A549 (cell line): ENCODE data around the gene ARHGAP4. TPM values are rescaled to one million over a fixed set of nuclear protein-coding genes. Genes with fewer than 3 reads are reported as not detected.

Experiments
- ATAC-seq, 2 experiments: fragments of 200-7000 bp in 1 of 2; fragments of >200 bp in 1 of 2; cut with Nextera tagmentation in 1 of 2; cut with Tn5 transposase in 1 of 2; 3 replicates each; pipeline versions ENCODE4 v1.8.0 to v1.9.1; 2018 to 2020; ENCODE audit warnings: mild to moderate bottlenecking in 1 of 2, moderate library complexity in 1 of 2
- CTCF ChIA-PET: fragments of 300-600 bp; sonication (Branson Sonifier 250); formaldehyde crosslinking; extraction: SDS; loops from one replicate; lab custom pipeline; 2021; ENCODE audit warnings: antibody characterized with exemption, inconsistent platforms; lab: Yijun Ruan, JAX
- POLR2A ChIA-PET: fragments of 350-600 bp; formaldehyde crosslinking; extraction: SDS; loops from one replicate; lab custom pipeline; 2021; ENCODE audit warnings: antibody characterized with exemption, inconsistent platforms; lab: Yijun Ruan, JAX
- DNase-seq, 2 experiments: peaks; one replicate each; pipeline versions ENCODE4 v3.0.0 to v3.0.0-alpha.2; 2011 to 2016; ENCODE audit warnings: low read depth in 1 of 2, low spot score in 1 of 2
- FAIRE-seq: peaks from 2 replicates; lab custom pipeline; 2011; peaks lifted over from hg19 to GRCh38; lab: Jason Lieb, UNC
- H3K27ac ChIP-seq, 2 experiments: fragments of >200 bp; sonication (Bioruptor Twin); formaldehyde crosslinking; 3 replicates each; pipeline ENCODE4 v1.5.1; 2016 to 2017
- H3K4me1 ChIP-seq: fragments of >200 bp; sonication (Bioruptor Twin); formaldehyde crosslinking; 3 replicates; pipeline ENCODE4 v1.6.1; 2016
- H3K4me2 ChIP-seq: fragments of >200 bp; sonication (Bioruptor Twin); formaldehyde crosslinking; 3 replicates; pipeline ENCODE4 v1.6.1; 2016
- H3K4me3 ChIP-seq: fragments of >200 bp; sonication (Bioruptor Twin); formaldehyde crosslinking; 3 replicates; pipeline ENCODE4 v1.5.1; 2016
- H3K9me3 ChIP-seq: fragments of >200 bp; sonication (Bioruptor Twin); formaldehyde crosslinking; 3 replicates; pipeline ENCODE4 v1.6.1; 2016
- BCL3 ChIP-seq: fragments of >200 bp; sonication (Bioruptor Twin); formaldehyde crosslinking; IDR thresholded peaks from 3 replicates; pipeline ENCODE4 v1.6.1; 2016
- BHLHE40 ChIP-seq: IDR thresholded peaks from 2 replicates; pipeline ENCODE4 v1.6.1; 2012; ENCODE audit warnings: low read depth, low read length, inconsistent platforms
- CBX2 ChIP-seq: fragments of 200-600 bp; sonication (generic); IDR thresholded peaks from 2 replicates; pipeline ENCODE4 v1.6.1; 2016; ENCODE audit warnings: low read depth, mild to moderate bottlenecking, borderline replicate concordance
- CHD4 ChIP-seq: fragments of 200-600 bp; sonication (generic); IDR thresholded peaks from 2 replicates; pipeline ENCODE4 v1.6.1; 2016; ENCODE audit warnings: antibody characterized with exemption, mild to moderate bottlenecking, borderline replicate concordance
- EHF ChIP-seq: fragments of 250-450 bp; sonication (Bioruptor Pico); IDR thresholded peaks from 2 replicates; pipeline ENCODE4 v1.5.0; 2020; ENCODE audit warnings: mild to moderate bottlenecking
- ELK1 ChIP-seq: fragments of 150-350 bp; IDR thresholded peaks from 2 replicates; pipeline ENCODE4 v1.6.1; 2014; ENCODE audit warnings: low read depth, mild to moderate bottlenecking, low read length
- EP300 ChIP-seq, 2 experiments: fragments of >200 bp; sonication (Bioruptor Twin); formaldehyde crosslinking; IDR thresholded peaks; 2 replicates in 1 of 2; 3 replicates in 1 of 2; pipeline ENCODE4 v1.6.1; 2016 to 2017
- FOSB ChIP-seq: fragments of 250-450 bp; sonication (Bioruptor Pico); IDR thresholded peaks from 2 replicates; pipeline ENCODE4 v1.5.0; 2020; ENCODE audit warnings: mild to moderate bottlenecking, moderate library complexity
- HES2 ChIP-seq: fragments of >200 bp; sonication (Bioruptor Twin); formaldehyde crosslinking; IDR thresholded peaks from 2 replicates; pipeline ENCODE4 v1.6.1; 2016
- HEYL ChIP-seq: fragments of 250-450 bp; sonication (Bioruptor Pico); IDR thresholded peaks from 2 replicates; pipeline ENCODE4 v1.8.0; 2021; ENCODE audit warnings: mild to moderate bottlenecking, moderate library complexity
- HOXB13 ChIP-seq: fragments of 250-450 bp; sonication (Bioruptor Pico); IDR thresholded peaks from 2 replicates; pipeline ENCODE4 v1.5.0; 2020; ENCODE audit warnings: low read depth, mild to moderate bottlenecking, moderate library complexity
- HOXB5 ChIP-seq: fragments of 250-450 bp; sonication (Bioruptor Pico); IDR thresholded peaks from 2 replicates; pipeline ENCODE4 v1.5.0; 2020; ENCODE audit warnings: mild to moderate bottlenecking, moderate library complexity
- KDM5A ChIP-seq: fragments of 200-600 bp; sonication (generic); IDR thresholded peaks from 2 replicates; pipeline ENCODE4 v1.6.1; 2016; ENCODE audit warnings: antibody characterized with exemption, mild to moderate bottlenecking
- MAFK ChIP-seq: fragments of 450-650 bp; IDR thresholded peaks from 2 replicates; pipeline ENCODE4 v1.6.1; 2014; ENCODE audit not compliant: partially characterized antibody
- MYC ChIP-seq: IDR thresholded peaks from 2 replicates; pipeline ENCODE4 v1.6.1; 2012; ENCODE audit warnings: mild to moderate bottlenecking, inconsistent platforms, low read length, improper control_type of control experiment, borderline replicate concordance
- NR3C1 ChIP-seq: fragments of >200 bp; sonication (Bioruptor Twin); formaldehyde crosslinking; IDR thresholded peaks from 3 replicates; pipeline ENCODE4 v1.6.1; 2017
- PBX3 ChIP-seq: IDR thresholded peaks from 2 replicates; pipeline ENCODE4 v1.6.1; 2012
- PHF8 ChIP-seq: fragments of 200-600 bp; sonication (generic); IDR thresholded peaks from 2 replicates; pipeline ENCODE4 v1.6.1; 2016; ENCODE audit warnings: low read depth, mild to moderate bottlenecking, antibody characterized with exemption, moderate library complexity, borderline replicate concordance
- POLR2A ChIP-seq: IDR thresholded peaks from 2 replicates; pipeline ENCODE4 v1.6.1; 2012; ENCODE audit warnings: mild to moderate bottlenecking, low read length
- POLR2AphosphoS2 ChIP-seq: conservative IDR thresholded peaks from 2 replicates; pipeline ENCODE4 v1.6.1; 2012; ENCODE audit warnings: low read length, improper control_type of control experiment, inconsistent platforms
- RAD21 ChIP-seq, 2 experiments: fragments of >200 bp in 1 of 2; sonication (Bioruptor Twin) in 1 of 2; formaldehyde crosslinking in 1 of 2; IDR thresholded peaks in 1 of 2; conservative IDR thresholded peaks in 1 of 2; 2 replicates in 1 of 2; 3 replicates in 1 of 2; pipeline ENCODE4 v1.6.1; 2012 to 2018; ENCODE audit warnings: inconsistent platforms in 1 of 2
- RNF2 ChIP-seq: fragments of 200-600 bp; sonication (generic); IDR thresholded peaks from 2 replicates; pipeline ENCODE4 v1.6.1; 2016; ENCODE audit warnings: low read depth, mild to moderate bottlenecking, antibody characterized with exemption, moderate library complexity, borderline replicate concordance
- SMC3 ChIP-seq: fragments of >200 bp; sonication (Bioruptor Twin); formaldehyde crosslinking; IDR thresholded peaks from 3 replicates; pipeline ENCODE4 v1.6.1; 2018; ENCODE audit warnings: inconsistent platforms
- WGBS: methylation state at CpG from one replicate; pipeline ENCODE4 v1.1.6; 2017; ENCODE audit errors: missing lambda C conversion rate; 5-methylcytosine and 5-hydroxymethylcytosine counted together
- polyA plus RNA-seq, 4 experiments: library from polyadenylated mRNA; depleted of rRNA in 3 of 4; stranded (reverse); fragments of >200 nt; fragmentation: RNase III in 1 of 4; extraction: RNeasy Plus Mini Kit Qiagen cat#74134 plus additional on column Dnase treatment in 1 of 4; gene quantifications; 2 replicates in 3 of 4; 3 replicates in 1 of 4; pipeline ENCODE4 v1.2.3, GENCODE V29; 2011 to 2017

Gene ARHGAP4
- polyA plus RNA-seq, 2 of the 4 experiments (the other 2 are of a cell fraction): 0.78 to 0.98 TPM

- Histone ChIP-seq H3K4me1 (peaks cover 1% of the 10 kb centered on the region), H3K27ac (no peak overlapping the region), H3K4me2 (no peak overlapping the region), H3K9me3 (no peaks in the 10 kb centered on the region), H3K4me3 (no peak overlapping the region)
- ChIA-PET CTCF (interaction anchor here (0.8 to 25.1 kb wide), 9 partner anchors 7 to 382 kb away, joined by 3 to 363 read pairs (median 4); partner anchors contain the start of genes NAA10 and RENBP), POLR2A (no interaction called here)
- 80% methylated on average over 10 of the region's 40 CpGs for WGBS
- ATAC-seq: no peak
- no peak for DNase-seq
- no peak for FAIRE-seq
- TF ChIP-seq PBX3 (no peak), RNF2 (no peak), CHD4 (no peak), CBX2 (no peak), MAFK (no peak), HEYL (CRISPR knock-in tag) (no peak), HOXB5 (CRISPR knock-in tag) (no peak), NR3C1 (no peak), HOXB13 (no peak), MYC (no peak), FOSB (CRISPR knock-in tag) (no peak), POLR2A (no peak), ELK1 (no peak), RAD21 (conservative IDR thresholded peaks at IDR 0.05 in 1 of 2, IDR thresholded peaks at IDR 0.05 in 1 of 2) (no peak), PHF8 (no peak), EHF (CRISPR knock-in tag) (no peak), HES2 (no peak)
Measured at GRCh38 chrX:153921511-153922446, 4.3 kb downstream of the ARHGAP4 start.

- no CpG with 5 or more reads among the region's 16 CpGs for WGBS
- Histone ChIP-seq H3K4me3 (no peak overlapping the region), H3K4me2 (no peak overlapping the region), H3K27ac (no peak overlapping the region), H3K9me3 (no peaks in the 10 kb centered on the region), H3K4me1 (no peaks in the 10 kb centered on the region)
- POLR2A ChIA-PET: no interaction called here
- FAIRE-seq (no peak), ATAC-seq (no peak), DNase-seq (no peak)
- no peak for TF ChIP-seq PHF8
- TF ChIP-seq POLR2AphosphoS2: no peak
- no peak for TF ChIP-seq BHLHE40
- TF ChIP-seq PBX3: no peak
- no peak for TF ChIP-seq KDM5A
- TF ChIP-seq EP300 (IDR thresholded peaks at IDR 0.05): no peak
- no peak for TF ChIP-seq SMC3
- TF ChIP-seq BCL3: no peak
- CTCF ChIA-PET: interaction anchor here (0.7 to 25.1 kb wide), 5 partner anchors 8 to 158 kb away, joined by 3 to 363 read pairs (median 26); partner anchors contain the start of genes NAA10 and RENBP
Measured at GRCh38 chrX:153921070-153921469, 5.0 kb downstream of the ARHGAP4 start.
